NCI-H128 (cell line): Measurements from ENCODE around the gene RMC1.
A peak's percentile ranks its signal among the peaks of the same experiment; 100 is the strongest.
"Not testable (repeated sequence)": the region's sequence is repeated elsewhere in the genome, so short reads cannot be mapped to it uniquely, and the experiment has no call there.

Source experiments
- DNase-seq: peaks from one replicate; lab custom pipeline; 2025; ENCODE audit not compliant: unreplicated experiment; lab: John Stamatoyannopoulos, UW

RMC1 gene

DNA sequence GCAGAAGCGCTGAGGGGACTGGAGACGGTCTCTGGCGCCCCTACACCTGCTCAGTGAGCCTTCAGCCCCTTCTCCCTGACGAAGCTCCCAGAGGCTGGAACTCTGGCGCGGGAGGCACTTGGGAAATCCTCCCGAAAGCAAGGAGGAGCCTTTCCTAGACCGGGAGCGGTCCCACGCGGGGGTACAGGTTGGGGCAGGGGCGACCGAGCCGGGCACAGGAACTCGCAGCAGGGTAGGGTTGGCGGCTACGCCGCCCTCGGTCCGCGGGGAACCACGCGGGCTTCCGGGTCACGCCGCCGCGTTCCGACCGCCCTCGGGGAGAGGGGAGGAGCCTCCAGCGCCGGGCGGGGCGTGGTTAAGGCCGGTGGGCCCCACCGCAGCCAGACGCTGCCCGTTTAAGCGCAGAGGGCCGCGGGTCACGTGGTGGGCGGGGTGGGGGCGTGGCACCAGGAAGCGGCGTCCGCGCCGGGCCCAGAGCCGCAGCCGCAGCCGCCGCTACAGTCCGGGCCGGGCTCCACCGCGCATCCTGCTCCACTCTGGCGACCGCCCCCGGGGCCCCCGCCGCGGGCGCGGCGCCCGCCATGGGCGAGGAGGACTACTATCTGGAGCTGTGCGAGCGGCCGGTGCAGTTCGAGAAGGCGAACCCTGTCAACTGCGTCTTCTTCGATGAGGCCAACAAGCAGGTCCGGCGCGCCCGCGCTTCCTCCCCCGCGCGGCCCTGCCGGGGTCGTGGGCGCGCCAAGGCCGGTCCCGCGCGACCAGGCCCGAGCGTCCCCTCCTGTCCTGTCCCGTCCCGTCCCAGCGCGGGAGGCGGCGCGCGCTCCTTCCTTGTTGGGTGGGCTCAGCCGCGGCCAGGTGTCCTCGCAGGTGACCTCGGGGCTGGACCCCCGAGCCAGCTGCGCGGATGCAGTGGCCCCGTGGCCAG, at the start of gene RMC1:
RMC1 (plus strand) TSS at position 474 of the 925 bp plus-strand sequence; CDS start at position 582, 108 bp downstream.
- DNase-seq = peak; percentile 89

DNA sequence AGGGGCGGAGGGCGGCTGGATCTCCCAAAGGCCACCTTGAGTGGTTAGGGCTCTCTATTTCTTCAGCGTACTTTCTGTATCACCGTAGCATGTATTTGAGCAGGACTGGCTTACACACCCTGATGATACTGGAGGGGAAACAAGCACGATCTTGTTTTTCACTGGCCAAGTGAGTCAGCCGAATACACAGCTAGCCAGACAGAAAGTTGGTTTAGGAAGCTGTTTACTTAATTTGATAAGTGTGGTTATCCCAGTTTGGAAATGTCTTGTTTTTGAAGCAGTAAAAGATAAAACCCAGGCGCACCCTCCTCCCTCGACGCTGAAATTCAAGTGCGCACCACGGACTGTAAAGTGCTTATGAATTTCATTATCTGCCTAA, 49.6 kb upstream of the RMC1 start:
- DNase-seq = no peak

DNA sequence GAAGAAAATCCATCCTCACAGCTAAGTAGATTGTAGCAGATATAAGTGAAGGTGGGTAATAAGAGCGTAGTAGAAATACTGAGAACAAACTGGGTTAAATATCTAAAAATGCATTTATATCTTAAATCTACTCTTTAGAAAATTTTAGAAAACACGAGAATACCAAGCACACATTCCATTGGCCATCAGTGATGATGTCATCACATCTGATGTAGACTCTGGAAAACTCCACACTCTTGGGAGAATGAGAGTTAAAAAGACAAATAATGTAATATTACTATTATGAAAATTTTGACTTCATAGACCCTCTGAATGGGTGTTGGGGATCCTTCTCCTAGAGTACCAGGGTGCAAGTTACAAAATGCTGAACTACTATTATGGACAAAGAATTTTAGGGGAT, 46.5 kb upstream of the RMC1 start:
- DNase-seq = no peak

DNA sequence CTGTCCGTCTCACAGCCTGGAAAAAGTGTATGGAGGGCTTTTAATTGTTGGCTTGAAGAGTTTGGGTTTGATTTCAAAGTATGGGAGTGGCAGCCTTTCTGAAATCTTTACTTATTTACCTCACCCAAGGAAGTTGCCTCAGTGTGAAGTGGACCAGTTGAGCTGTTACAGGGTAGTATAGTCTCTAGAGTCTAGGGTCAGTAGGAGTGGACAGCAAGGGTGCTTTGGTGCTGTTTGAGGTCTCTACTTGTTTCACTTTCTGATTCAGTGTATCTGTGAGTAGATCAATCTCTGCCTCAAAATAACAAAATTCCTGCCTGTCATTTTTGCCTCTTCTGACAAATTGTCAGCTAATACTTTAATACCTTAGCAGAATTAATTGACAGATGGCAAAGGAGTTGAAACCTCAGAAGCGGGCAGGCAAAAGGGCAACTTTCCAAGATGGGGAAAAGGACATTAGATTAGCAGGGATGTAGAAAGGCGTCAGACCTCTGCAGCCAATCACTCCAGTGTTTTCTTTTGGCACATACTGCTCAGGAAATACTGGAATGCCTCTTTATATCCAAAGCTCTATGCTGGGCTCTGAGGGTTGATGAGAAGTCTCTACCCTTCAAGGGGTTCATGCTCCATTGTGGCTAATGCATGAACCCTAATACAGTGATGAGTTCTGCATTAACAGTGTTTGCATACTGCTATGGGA, 44.3 kb upstream of the RMC1 start:
- no peak for DNase-seq

DNA sequence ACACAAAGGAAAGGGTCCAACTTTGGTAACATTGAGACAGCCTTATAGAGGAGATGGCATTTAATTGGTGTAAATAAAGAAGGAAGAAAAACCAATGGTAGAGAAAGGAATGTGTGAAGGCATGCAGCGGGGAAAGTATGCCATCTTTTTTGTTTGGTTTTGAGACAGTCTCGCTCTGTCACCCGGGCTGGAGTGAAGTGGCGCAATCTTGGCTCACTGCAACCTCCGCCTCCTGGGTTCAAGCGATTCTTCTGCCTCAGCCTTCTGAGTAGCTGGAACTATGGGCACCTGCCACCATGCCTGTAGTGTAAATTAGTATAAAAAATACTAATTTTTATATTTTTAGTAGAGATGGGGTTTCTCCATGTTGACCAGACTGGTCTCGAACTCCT, 43.8 kb upstream of the RMC1 start:
- DNase-seq = no peak

DNA sequence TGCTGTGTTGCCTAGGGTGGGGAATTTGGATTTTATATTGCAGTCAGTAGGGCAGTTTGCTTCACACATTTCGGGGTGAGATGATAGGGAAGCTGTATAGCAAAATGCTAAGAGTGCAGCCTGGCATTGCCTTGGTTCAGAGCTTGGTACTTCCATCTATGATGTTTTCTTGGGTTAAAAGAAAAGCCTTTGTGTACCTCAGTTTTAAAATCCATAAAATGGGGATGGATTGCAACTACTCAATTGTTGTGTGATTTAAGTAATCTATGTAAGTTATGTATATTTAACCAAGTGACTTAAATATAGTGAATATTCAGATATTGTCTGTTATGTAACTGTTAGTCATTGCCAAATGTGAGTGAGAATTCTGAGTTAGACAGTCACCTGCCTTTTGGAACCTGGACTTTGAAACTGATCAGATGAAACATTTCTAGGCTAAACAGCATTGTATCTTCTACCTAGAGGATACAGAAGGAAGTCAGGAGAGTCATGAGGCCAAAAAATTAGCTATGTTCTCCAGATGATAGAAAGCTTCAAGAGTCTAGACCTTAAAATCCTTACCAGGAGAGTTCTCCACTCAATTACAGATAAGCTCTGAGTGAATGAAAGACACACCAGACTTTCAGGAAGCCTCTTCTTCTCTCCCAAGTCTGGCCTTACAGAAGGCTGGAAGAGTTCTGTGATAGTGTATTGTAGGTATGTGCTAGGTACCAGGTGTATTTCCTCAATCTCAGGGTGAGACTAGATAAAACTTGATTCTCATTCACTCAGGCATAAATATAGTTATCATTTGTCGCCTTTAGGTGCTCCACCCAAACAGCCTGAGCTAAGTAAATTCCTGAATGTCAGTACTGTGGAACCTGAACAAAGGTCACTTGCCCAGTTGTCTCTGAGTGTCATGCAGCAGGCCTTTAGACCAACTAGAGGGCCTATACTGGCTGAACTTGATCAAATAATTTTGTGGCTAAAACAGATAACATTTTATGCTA, 42.7 kb upstream of the RMC1 start:
- DNase-seq = no peak

DNA sequence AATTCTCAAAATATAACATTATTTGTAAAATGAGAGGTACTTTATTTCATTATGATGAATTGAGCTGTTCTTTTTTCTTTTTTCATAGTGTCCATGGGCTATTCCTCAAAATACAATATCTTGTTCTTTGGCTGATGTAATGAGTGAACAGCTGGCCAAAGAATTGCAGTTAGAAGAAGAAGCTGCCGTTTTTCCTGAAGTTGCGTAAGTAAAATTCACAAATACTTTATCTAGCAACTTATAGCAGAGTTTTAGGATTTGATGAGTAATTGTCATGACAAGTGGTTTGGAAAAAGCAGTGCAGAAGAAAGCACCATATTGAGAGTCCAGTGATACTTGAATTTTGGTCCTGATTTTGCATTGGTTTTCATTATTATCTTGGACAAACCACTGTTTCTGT, 40.4 kb upstream of the RMC1 start:
- no peak for DNase-seq

DNA sequence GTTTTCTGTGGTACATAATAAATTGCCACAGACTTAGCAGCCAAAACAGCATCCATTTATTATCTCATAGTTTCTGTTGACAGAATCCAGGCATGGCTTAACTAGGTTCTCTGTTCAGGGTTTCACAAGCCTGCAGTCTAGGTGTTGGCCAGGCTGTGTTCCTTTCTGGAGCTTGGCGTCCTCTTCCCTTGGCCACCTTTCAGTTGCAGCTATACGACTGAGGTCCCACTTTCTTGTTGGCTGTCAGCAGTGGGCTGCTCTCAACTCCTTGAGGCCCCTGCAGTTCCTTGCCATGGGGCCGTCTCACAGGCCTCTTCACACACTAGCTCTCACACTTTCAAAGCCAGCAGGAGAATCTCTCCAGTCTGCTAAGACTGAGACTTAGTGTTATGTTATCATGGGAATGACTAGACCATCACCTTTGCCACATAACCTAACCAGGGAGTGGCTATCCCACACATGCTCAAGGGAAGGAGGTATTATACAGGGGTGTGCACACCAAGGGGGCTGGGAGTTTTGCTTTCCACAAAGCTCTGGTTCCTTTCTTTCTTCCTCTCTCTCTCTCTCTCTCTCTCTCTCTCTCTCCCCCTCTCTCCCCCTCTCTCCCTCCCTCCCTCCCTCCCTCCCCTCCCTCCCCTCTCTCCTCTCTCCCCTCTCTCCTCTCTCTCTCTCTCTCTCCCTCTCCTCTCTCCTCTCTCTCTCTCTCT, 34.4 kb upstream of the RMC1 start:
- no peak for DNase-seq

DNA sequence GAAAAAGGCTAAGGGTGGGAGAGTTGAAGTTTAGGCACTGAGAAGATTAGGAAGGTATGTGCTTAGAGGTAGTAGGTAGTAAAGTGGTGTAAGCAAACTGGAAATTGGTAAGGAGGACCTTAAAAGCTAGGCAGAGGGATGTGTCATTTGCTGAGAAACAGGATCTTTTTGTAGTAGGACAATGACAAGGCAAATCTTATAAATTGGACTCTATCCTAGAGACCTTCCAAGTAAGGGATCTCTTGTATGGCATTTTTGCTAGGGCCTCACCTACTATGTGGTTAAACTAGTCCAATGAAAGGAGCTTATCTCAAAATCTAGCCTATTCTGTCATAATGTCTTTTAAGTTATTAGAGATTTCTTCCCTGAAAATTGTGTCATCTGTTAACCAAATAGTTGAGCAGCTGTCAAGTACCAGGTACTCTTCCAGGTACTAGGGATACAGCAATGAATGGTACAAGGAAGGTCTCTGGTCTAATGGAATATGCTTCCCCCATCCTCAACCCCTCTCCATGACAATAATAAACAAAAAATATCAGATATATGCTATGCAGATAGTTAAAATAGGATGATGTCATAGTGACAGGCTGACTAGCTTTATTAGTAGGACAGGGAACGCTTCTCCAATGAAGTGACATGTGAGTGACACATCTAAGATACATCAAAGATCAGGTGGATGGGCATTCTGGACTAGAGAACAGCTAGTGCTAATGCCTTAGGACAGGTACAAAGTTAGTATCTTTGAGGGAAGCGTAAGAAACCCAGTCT, 32.5 kb upstream of the RMC1 start:
- no peak for DNase-seq

DNA sequence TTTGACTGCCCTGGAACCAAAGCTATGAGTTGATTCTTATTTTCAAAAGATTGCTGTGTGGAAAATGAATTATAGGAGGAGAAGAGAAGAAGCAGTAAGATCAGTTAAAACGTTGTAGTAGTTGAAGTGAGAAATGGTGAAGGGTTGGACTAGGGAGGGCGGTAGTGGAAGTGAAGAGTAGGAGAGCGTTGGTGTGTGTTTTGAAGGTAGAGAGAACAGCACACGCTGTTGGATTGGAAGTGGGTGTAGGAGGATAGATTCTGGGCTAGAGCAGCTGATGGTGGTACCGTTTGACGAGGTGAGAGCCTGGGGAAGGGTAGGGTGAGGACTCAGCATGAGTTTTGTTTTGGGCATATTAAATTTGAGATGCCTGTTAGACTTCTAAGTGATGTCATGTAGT, 31.8 kb upstream of the RMC1 start:
- DNase-seq = no peak

DNA sequence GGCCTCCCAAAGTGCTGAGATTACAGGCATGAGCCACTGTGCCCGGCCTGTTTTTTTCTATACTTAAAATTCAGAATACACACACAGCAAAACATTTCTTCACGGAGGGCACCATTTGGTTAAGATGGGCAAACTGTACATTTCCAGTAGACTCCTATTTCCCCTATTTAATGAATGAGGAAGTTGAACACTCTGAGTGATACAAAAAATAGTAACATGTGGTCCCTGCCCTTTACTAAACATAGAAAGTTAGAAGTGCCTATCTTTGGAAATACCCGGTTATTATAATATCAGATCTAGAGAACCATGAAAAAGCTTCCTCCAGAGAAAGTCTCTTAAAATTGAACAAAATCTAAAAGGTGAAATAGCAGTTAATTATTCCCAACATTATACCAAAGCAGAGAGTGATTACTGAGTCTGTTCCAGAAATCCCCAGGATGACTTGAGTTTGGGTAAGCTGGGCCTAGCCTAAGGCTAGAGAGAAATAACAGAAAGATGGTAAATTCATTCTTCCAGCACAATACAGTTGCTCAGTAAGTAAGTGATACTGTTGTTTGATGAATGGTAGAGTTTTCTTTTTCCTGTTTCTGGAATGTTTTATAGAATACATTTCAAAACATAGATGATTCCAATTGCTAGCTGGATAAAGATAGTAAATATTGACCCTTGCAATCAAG, 23.3 kb upstream of the RMC1 start:
- no peak for DNase-seq

DNA sequence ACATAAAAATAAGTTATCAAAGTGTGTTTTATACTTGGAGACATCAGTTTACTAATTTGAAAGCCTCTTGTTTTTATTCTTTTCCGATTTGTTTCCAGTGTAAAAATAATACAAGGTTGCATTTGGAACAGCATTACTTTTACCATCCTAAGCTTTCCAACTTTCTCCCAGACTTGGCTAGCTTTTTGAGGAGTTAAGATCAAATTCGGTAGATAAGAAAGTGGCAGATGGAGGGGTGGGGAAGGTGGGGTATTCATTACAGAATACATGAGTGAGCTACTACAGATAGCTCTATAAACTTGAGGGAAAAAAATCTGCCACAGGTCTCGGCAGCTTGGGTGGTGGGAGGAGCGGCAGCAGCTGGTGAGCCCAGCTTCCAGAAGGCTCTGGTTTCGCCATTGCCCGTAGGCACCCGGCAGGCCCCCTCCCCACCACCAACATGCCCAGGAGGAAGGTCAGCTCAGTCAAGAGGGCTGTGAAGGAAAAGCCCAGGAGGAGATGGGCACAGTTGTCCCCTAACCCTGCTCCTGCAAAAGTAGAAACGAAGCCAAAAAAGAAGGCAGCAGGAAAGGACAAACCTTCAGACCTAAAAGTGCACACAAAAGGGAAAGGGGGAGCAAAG, 18.6 kb upstream of the RMC1 start:
- no peak for DNase-seq

DNA sequence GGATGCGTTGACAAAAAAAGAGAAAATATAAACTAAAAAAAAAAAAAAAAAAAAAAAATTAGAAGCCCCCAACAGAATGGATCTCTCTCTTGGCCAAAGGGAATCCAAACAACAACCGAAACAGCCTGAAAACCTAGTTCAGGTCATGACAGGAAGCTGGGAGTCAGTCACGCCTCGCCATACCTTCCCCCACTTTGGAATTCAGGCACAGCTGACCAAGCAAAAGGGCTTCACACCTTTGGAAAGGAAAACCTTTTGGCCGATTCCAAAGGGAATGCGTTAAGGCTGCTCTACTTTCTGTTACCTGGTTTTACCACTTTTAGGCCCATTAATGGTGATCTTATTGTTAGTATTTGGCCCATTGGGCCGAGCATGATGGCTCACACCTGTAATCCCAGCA, 17.9 kb upstream of the RMC1 start:
- no peak for DNase-seq

DNA sequence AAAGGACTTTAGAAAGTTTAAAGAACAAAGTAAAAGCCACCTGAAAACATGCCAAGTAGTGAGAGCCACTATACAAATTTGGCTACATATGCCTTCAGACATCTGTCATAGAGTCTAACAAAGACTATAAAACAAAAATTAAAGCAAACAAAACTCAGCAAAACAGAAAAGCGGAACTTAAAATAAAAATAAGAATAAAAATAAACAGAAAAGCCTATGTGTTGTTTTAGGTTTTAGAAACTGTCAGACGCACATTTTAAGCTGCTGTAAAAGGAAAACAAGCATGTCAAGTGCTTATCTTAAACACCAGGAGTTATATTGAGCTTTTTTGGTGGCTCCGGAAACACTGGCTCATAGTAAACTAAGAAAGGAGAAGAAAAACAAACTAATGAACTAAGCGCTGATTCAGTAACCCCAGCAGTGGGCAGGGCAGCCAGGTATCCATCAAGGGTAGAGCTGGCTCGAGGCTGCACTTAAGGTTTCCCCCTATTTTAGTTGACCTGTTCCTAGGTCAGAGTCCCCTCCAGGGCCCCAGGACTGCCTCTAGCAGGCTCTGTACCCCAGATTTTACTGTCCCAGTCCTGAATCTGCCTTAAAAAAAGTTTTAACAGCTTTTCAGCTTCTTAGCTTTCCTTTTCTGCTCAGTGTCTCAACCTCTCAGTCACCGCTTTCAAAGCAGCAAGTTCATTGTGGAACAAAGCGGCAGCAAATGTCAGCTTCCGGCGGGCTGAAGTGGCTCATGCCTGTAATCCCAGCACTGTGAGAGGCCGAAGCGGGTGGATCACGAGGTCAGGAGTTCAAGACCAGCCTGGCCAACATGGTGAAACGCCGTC, 15.4 kb upstream of the RMC1 start:
- DNase-seq = no peak

DNA sequence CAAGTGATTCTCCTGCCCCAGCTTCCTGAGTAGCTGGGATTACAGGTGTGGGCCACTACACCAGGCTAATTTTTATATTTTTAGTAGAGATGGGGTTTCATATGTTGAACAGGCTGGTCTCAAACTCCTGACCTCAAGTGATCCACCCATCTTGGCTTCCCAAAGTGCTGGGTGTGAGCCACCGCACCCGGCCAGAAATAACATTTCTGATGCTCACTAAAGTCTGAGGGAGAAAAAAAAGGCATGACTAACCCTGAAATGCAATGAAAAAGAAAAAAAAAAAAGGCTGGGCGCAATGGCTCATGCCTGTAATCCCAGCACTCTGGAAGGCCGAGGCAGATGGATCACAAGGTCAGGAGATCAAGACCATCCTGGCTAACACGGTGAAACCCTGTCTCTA, 13.7 kb upstream of the RMC1 start:
- not testable (repeated sequence) for DNase-seq

DNA sequence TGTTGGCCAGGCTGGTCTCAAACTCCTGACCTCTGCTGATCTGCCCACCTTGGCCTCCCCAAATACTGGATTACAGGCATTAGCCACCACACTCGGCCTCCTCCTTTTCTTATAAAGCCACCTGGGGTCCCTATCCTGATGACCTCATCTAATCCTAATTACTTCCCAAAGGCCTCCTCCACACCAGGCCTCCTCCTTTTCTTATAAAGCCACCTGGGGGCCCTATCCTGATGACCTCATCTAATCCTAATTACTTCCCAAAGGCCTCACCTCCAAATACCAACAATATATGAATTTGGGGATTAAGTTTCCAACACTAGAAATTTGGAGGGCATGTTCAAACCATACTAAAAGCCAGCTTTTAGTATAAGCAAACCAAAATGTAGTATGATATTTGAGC, 9.7 kb upstream of the RMC1 start:
- no peak for DNase-seq

DNA sequence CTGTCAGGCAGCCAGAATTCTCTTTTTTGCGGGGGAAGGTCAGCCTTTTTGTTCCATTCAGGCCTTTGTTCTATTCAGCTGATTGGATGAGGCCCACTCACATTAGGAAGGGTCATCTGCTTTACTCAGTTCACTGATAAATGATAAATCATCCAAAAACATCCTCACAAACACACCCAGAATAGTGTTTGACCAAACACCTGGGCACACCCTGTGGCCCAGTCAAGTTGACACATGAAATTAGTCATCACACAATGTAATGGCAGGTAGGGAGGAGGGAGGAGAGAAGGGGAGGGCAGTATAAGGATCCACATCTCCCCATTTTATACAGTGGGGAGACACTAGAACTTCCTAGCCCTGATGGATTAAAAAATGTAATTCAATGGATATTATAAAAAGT, 8.3 kb upstream of the RMC1 start:
- no peak for DNase-seq
